HCT116 (cell line): ENCODE results near the gene EMILIN2. TPM values are rescaled to one million over a fixed set of nuclear protein-coding genes. Genes with fewer than 3 reads are reported as not detected.

Experiments
- ATAC-seq: fragments of 200-7000 bp; cut with Tn5 transposase; 2 replicates; pipeline ENCODE4 v1.9.1; 2020; ENCODE audit warnings: mild to moderate bottlenecking, moderate library complexity
- BruUV-seq: library from RNA; stranded (reverse); fragments of 400-500 nt; replicated peaks from 2 replicates; lab custom pipeline; 2021; lab: Mats Ljungman, UMichigan
- CTCF ChIA-PET: fragments of 300-600 bp; sonication (Branson Sonifier 250); formaldehyde crosslinking; loops from one replicate; lab custom pipeline; 2021; ENCODE audit warnings: antibody characterized with exemption; lab: Charles Lee
- POLR2A ChIA-PET: fragments of 300-600, 350-600 bp; sonication (Branson Sonifier 250); formaldehyde crosslinking; loops from one replicate; lab custom pipeline; 2021; ENCODE audit warnings: antibody characterized with exemption; lab: Charles Lee
- RAD21 ChIA-PET, 2 experiments: fragments of 300-600 bp; sonication (Branson Sonifier 250); formaldehyde crosslinking; loops; one replicate each; lab custom pipeline; 2023; ENCODE audit warnings: low total read pairs in 2 of 2; ENCODE audit not compliant: uncharacterized antibody in 2 of 2, unreplicated experiment in 2 of 2, low non-redundant PET in 1 of 2; lab: Charles Lee
- DNase-seq: peaks from one replicate; pipeline ENCODE4 v3.0.0-alpha.2; 2010; ENCODE audit warnings: low read depth, low spot score
- H2AFZ ChIP-seq: fragments of 200-600 bp; shearing (Covaris generic), sonication (generic); 2 replicates; pipeline ENCODE4 v1.6.1; 2017; ENCODE audit warnings: low read depth, mixed run types, mixed read lengths, antibody characterized with exemption, low read length; ENCODE audit not compliant: poor library complexity, severe bottlenecking
- H3K27ac ChIP-seq: 2 replicates; pipeline ENCODE4 v1.5.1; 2012; ENCODE audit warnings: low read depth, low read length
- H3K27me3 ChIP-seq: fragments of 200-600 bp; sonication (generic); 2 replicates; pipeline ENCODE4 v1.6.1; 2016; ENCODE audit warnings: mixed run types, low read length, mixed read lengths; ENCODE audit not compliant: insufficient read depth
- H3K36me3 ChIP-seq, 2 experiments: fragments of 200-500 bp in 1 of 2; fragments of 200-600 bp in 1 of 2; sonication (Bioruptor generic) in 1 of 2; sonication (generic) in 1 of 2; 2 replicates each; pipeline versions ENCODE4 v1.5.1 to v1.6.1; 2014 to 2016; ENCODE audit warnings: low read length in 2 of 2, inconsistent platforms in 1 of 2, mixed read lengths in 1 of 2, mixed run types in 1 of 2; ENCODE audit not compliant: insufficient read depth in 2 of 2, control insufficient read depth in 1 of 2
- H3K4me1 ChIP-seq, 2 experiments: fragments of 200-600 bp in 1 of 2; sonication (generic) in 1 of 2; 2 replicates each; pipeline versions ENCODE4 v1.5.1 to v1.6.1; 2012 to 2017; ENCODE audit warnings: low read length in 2 of 2, inconsistent platforms in 1 of 2, mild to moderate bottlenecking in 1 of 2, mixed read lengths in 1 of 2, mixed run types in 1 of 2, moderate library complexity in 1 of 2; ENCODE audit not compliant: insufficient read depth in 2 of 2, control insufficient read depth in 1 of 2
- H3K4me2 ChIP-seq: fragments of 200-600 bp; sonication (generic); 2 replicates; pipeline ENCODE4 v1.6.1; 2017; ENCODE audit warnings: mixed run types, low read length, mixed read lengths
- H3K4me3 ChIP-seq, 2 experiments: fragments of 200-600 bp in 1 of 2; sonication (generic) in 1 of 2; replicated peaks in 1 of 2; 2 replicates each; pipeline ENCODE4 v1.5.1; 2011 to 2016; ENCODE audit warnings: low read length in 2 of 2, control low read depth in 1 of 2, low read depth in 1 of 2, mild to moderate bottlenecking in 1 of 2, mixed read lengths in 1 of 2, mixed run types in 1 of 2
- H3K79me2 ChIP-seq: fragments of 200-600 bp; sonication (generic); 2 replicates; pipeline ENCODE4 v1.6.1; 2017; ENCODE audit warnings: mild to moderate bottlenecking, mixed run types, low read length, moderate library complexity, mixed read lengths; ENCODE audit not compliant: insufficient read depth
- H3K9ac ChIP-seq: fragments of 200-600 bp; sonication (generic); 2 replicates; pipeline ENCODE4 v1.6.1; 2016; ENCODE audit warnings: low read length, mixed read lengths
- H3K9me2 ChIP-seq: fragments of 200-600 bp; sonication (generic), shearing (Covaris generic); 2 replicates; pipeline ENCODE4 v1.6.1; 2017; ENCODE audit warnings: mixed run types, mild to moderate bottlenecking, moderate library complexity; ENCODE audit not compliant: insufficient read depth
- H3K9me3 ChIP-seq, 2 experiments: fragments of 200-500 bp in 1 of 2; fragments of 200-600 bp in 1 of 2; sonication (Bioruptor generic) in 1 of 2; sonication (generic) in 1 of 2; 2 replicates each; pipeline ENCODE4 v1.6.1; 2014 to 2017; ENCODE audit warnings: low read length in 2 of 2, mixed read lengths in 2 of 2, inconsistent platforms in 1 of 2, low read depth in 1 of 2, mild to moderate bottlenecking in 1 of 2, mixed run types in 1 of 2, moderate library complexity in 1 of 2; ENCODE audit not compliant: control insufficient read depth in 1 of 2, insufficient read depth in 1 of 2
- H4K20me1 ChIP-seq: fragments of 200-600 bp; sonication (generic), shearing (Covaris generic); 2 replicates; pipeline ENCODE4 v1.6.1; 2017; ENCODE audit warnings: mixed run types, mild to moderate bottlenecking, moderate library complexity; ENCODE audit not compliant: insufficient read depth
- CBX3 ChIP-seq: IDR thresholded peaks from 2 replicates; pipeline ENCODE4 v1.6.1; 2012; ENCODE audit warnings: low read depth
- CEBPB ChIP-seq: IDR thresholded peaks from 2 replicates; pipeline ENCODE4 v1.6.1; 2012; ENCODE audit warnings: low read depth
- EGR1 ChIP-seq: IDR thresholded peaks from 2 replicates; pipeline ENCODE4 v1.6.1; 2012; ENCODE audit warnings: low read depth
- ELF1 ChIP-seq: IDR thresholded peaks from 2 replicates; pipeline ENCODE4 v1.6.1; 2012; ENCODE audit warnings: low read depth, borderline replicate concordance
- EZH2 ChIP-seq: fragments of 200-600 bp; sonication (generic); IDR thresholded peaks from 2 replicates; pipeline ENCODE4 v1.6.1; 2017; ENCODE audit warnings: antibody characterized with exemption, mixed run types
- FOSL1 ChIP-seq: IDR thresholded peaks from 2 replicates; pipeline ENCODE4 v1.6.1; 2012; ENCODE audit warnings: low read depth
- POLR2AphosphoS5 ChIP-seq: IDR thresholded peaks from 2 replicates; pipeline ENCODE4 v1.6.1; 2011; ENCODE audit warnings: mild to moderate bottlenecking, low read depth, low read length, moderate library complexity
- RAD21 ChIP-seq: IDR thresholded peaks from 2 replicates; pipeline ENCODE4 v1.6.1; 2012; ENCODE audit warnings: low read depth, mild to moderate bottlenecking
- SIN3A ChIP-seq: IDR thresholded peaks from 2 replicates; pipeline ENCODE4 v1.6.1; 2012; ENCODE audit warnings: low read depth
- SP1 ChIP-seq: IDR thresholded peaks from 2 replicates; pipeline ENCODE4 v1.6.1; 2012; ENCODE audit warnings: low read depth
- SRF ChIP-seq: IDR thresholded peaks from 2 replicates; pipeline ENCODE4 v1.6.1; 2012; ENCODE audit warnings: low read depth
- TCF7L2 ChIP-seq: IDR thresholded peaks from 2 replicates; pipeline ENCODE4 v1.7.0; 2011; ENCODE audit warnings: borderline replicate concordance, inconsistent platforms; ENCODE audit not compliant: insufficient read depth, insufficient read length; ENCODE audit errors: extremely low read depth
- YY1 ChIP-seq: IDR thresholded peaks from 2 replicates; pipeline ENCODE4 v1.6.1; 2011; ENCODE audit warnings: low read length, low read depth, moderate library complexity, mild to moderate bottlenecking; ENCODE audit not compliant: insufficient replicate concordance; ENCODE audit errors: extremely low read depth
- ZFX ChIP-seq: fragments of 450-650 bp; IDR thresholded peaks from 2 replicates; pipeline ENCODE4 v1.6.1; 2017
- ZNF274 ChIP-seq: fragments of 200-500 bp; sonication (Bioruptor generic); IDR thresholded peaks from 2 replicates; pipeline ENCODE4 v1.6.1; 2014; ENCODE audit warnings: mild to moderate bottlenecking, low read depth, low read length, inconsistent platforms
- intact Hi-C: fragments of 100-400 bp; cut with micrococcal nuclease; formaldehyde crosslinking; loops from 2 replicates; pipeline ENCODE4 v1.10.0; 2022
- total RNA-seq: library from RNA; stranded (reverse); gene quantifications from one replicate; pipeline ENCODE4 v1.2.1, GENCODE V29; 2021; ENCODE audit not compliant: unreplicated experiment
- TF ChIP-seq, protein P1 (sequence below): IDR thresholded peaks from 2 replicates; pipeline ENCODE4 v1.6.1; 2012
- TF ChIP-seq, protein P2 (sequence below): IDR thresholded peaks from 2 replicates; pipeline ENCODE4 v1.6.1; 2011; ENCODE audit warnings: mild to moderate bottlenecking, low read length, moderate library complexity; ENCODE audit not compliant: insufficient replicate concordance; ENCODE audit errors: extremely low read depth
- TF ChIP-seq, protein P3 (sequence below): IDR thresholded peaks from 2 replicates; pipeline ENCODE4 v1.6.1; 2012
- TF ChIP-seq, protein P4 (sequence below), 3 experiments: fragments of 200-600 bp in 1 of 3; sonication (generic) in 1 of 3; IDR thresholded peaks in 2 of 3; conservative IDR thresholded peaks in 1 of 3; 2 replicates each; pipeline ENCODE4 v1.5.1; 2012 to 2017; ENCODE audit warnings: low read depth in 2 of 3, low read length in 2 of 3, antibody characterized with exemption in 1 of 3, borderline replicate concordance in 1 of 3, control low read depth in 1 of 3, mild to moderate bottlenecking in 1 of 3, mixed read lengths in 1 of 3, mixed run types in 1 of 3, moderate library complexity in 1 of 3; ENCODE audit not compliant: insufficient read depth in 1 of 3
- TF ChIP-seq, protein P5 (sequence below): IDR thresholded peaks from 2 replicates; pipeline ENCODE4 v1.6.1; 2012; ENCODE audit warnings: low read depth

Gene EMILIN2
- total RNA-seq, 1 experiment from 2014 or later, result 23.4 TPM

DNA sequence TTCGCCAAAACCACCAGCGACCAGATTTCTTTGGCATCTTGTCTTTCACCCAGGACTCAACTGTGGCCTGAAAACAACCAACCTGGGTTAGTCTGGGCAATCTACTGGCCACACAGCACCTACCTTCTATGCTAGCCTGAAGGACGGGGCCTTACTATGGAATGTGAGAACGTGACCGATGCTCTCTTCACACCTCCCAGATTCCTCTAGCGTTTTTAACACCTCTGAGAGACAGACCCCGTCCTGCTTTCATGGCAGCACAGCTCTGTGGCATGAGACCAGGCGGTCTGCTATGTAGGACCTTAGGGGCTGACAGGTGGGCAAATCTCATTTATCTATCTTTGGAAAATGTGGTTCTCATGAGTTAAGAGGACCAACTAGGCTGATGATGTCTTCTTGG, 80.9 kb downstream of the EMILIN2 start:
- H3K27ac ChIP-seq, result no peak overlapping the region
- H3K4me3 ChIP-seq, result no peak overlapping the region
- no peak for DNase-seq
- RAD21 ChIA-PET, result no interaction called here
- H3K9ac ChIP-seq, result no peak overlapping the region
- H3K4me1 ChIP-seq, result no peaks in the 10 kb centered on the region
- H3K36me3 ChIP-seq, result peaks cover 5 to 21% of the 10 kb centered on the region in 2 experiments; a peak in 2 of 4 replicates
- no peaks in the 10 kb centered on the region for H3K9me2 ChIP-seq
- H4K20me1 ChIP-seq, result no peaks in the 10 kb centered on the region
- H3K9me3 ChIP-seq, result no peaks in the 10 kb centered on the region
- ATAC-seq, result no peak
- H3K4me2 ChIP-seq, result no peak overlapping the region
- TF ChIP-seq EGR1 (no peak), YY1 (no peak), EZH2 (no peak), FOSL1 (no peak), ZNF274 (no peak), SIN3A (no peak), SRF (no peak), ZFX (no peak), SP1 (no peak), CEBPB (no peak), POLR2AphosphoS5 (no peak), CBX3 (no peak), TCF7L2 (no peak), RAD21 (no peak), ELF1 (no peak)
- TF ChIP-seq, protein P1, sequence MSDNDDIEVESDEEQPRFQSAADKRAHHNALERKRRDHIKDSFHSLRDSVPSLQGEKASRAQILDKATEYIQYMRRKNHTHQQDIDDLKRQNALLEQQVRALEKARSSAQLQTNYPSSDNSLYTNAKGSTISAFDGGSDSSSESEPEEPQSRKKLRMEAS, result no peak
- TF ChIP-seq, protein P2, sequence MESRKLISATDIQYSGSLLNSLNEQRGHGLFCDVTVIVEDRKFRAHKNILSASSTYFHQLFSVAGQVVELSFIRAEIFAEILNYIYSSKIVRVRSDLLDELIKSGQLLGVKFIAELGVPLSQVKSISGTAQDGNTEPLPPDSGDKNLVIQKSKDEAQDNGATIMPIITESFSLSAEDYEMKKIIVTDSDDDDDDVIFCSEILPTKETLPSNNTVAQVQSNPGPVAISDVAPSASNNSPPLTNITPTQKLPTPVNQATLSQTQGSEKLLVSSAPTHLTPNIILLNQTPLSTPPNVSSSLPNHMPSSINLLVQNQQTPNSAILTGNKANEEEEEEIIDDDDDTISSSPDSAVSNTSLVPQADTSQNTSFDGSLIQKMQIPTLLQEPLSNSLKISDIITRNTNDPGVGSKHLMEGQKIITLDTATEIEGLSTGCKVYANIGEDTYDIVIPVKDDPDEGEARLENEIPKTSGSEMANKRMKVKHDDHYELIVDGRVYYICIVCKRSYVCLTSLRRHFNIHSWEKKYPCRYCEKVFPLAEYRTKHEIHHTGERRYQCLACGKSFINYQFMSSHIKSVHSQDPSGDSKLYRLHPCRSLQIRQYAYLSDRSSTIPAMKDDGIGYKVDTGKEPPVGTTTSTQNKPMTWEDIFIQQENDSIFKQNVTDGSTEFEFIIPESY, result no peak
- TF ChIP-seq, protein P3, sequence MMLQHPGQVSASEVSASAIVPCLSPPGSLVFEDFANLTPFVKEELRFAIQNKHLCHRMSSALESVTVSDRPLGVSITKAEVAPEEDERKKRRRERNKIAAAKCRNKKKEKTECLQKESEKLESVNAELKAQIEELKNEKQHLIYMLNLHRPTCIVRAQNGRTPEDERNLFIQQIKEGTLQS, result no peak
- TF ChIP-seq, protein P4, sequence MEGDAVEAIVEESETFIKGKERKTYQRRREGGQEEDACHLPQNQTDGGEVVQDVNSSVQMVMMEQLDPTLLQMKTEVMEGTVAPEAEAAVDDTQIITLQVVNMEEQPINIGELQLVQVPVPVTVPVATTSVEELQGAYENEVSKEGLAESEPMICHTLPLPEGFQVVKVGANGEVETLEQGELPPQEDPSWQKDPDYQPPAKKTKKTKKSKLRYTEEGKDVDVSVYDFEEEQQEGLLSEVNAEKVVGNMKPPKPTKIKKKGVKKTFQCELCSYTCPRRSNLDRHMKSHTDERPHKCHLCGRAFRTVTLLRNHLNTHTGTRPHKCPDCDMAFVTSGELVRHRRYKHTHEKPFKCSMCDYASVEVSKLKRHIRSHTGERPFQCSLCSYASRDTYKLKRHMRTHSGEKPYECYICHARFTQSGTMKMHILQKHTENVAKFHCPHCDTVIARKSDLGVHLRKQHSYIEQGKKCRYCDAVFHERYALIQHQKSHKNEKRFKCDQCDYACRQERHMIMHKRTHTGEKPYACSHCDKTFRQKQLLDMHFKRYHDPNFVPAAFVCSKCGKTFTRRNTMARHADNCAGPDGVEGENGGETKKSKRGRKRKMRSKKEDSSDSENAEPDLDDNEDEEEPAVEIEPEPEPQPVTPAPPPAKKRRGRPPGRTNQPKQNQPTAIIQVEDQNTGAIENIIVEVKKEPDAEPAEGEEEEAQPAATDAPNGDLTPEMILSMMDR (IDR thresholded peaks at IDR 0.05 in 2 of 3, conservative IDR thresholded peaks at IDR 0.05 in 1 of 3; ENCODE audit: borderline replicate concordance in 1 of 3, insufficient read depth in 1 of 3, low read depth in 2 of 3, low read length in 2 of 3), result no peak
- TF ChIP-seq, protein P5, sequence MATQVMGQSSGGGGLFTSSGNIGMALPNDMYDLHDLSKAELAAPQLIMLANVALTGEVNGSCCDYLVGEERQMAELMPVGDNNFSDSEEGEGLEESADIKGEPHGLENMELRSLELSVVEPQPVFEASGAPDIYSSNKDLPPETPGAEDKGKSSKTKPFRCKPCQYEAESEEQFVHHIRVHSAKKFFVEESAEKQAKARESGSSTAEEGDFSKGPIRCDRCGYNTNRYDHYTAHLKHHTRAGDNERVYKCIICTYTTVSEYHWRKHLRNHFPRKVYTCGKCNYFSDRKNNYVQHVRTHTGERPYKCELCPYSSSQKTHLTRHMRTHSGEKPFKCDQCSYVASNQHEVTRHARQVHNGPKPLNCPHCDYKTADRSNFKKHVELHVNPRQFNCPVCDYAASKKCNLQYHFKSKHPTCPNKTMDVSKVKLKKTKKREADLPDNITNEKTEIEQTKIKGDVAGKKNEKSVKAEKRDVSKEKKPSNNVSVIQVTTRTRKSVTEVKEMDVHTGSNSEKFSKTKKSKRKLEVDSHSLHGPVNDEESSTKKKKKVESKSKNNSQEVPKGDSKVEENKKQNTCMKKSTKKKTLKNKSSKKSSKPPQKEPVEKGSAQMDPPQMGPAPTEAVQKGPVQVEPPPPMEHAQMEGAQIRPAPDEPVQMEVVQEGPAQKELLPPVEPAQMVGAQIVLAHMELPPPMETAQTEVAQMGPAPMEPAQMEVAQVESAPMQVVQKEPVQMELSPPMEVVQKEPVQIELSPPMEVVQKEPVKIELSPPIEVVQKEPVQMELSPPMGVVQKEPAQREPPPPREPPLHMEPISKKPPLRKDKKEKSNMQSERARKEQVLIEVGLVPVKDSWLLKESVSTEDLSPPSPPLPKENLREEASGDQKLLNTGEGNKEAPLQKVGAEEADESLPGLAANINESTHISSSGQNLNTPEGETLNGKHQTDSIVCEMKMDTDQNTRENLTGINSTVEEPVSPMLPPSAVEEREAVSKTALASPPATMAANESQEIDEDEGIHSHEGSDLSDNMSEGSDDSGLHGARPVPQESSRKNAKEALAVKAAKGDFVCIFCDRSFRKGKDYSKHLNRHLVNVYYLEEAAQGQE, result no peak
- CTCF ChIA-PET, result no interaction called here
- no peak overlapping the region for H2AFZ ChIP-seq
- intact Hi-C loops, result no loop called here
- H3K27me3 ChIP-seq, result no peaks in the 10 kb centered on the region
- no peaks in the 10 kb centered on the region for H3K79me2 ChIP-seq
- POLR2A ChIA-PET, result no interaction called here
- BruUV-seq, result no TSS peak
